ENCODE results near the gene UFSP1. TPM values are rescaled to one million over a fixed set of nuclear protein-coding genes. Genes with fewer than 3 reads are reported as not detected.

Gene UFSP1
- polyA plus RNA-seq, 3 donors: 1.6 to 3.8 (median 1.9) TPM

GRCh38 chr7:100899432-100899831 lies 9.9 kb upstream of the UFSP1 start:
- no peak for DNase-seq (ENCODE audit: extremely low read depth in 1 of 11, low read depth in 9 of 11, low spot score in 4 of 11)

DNA sequence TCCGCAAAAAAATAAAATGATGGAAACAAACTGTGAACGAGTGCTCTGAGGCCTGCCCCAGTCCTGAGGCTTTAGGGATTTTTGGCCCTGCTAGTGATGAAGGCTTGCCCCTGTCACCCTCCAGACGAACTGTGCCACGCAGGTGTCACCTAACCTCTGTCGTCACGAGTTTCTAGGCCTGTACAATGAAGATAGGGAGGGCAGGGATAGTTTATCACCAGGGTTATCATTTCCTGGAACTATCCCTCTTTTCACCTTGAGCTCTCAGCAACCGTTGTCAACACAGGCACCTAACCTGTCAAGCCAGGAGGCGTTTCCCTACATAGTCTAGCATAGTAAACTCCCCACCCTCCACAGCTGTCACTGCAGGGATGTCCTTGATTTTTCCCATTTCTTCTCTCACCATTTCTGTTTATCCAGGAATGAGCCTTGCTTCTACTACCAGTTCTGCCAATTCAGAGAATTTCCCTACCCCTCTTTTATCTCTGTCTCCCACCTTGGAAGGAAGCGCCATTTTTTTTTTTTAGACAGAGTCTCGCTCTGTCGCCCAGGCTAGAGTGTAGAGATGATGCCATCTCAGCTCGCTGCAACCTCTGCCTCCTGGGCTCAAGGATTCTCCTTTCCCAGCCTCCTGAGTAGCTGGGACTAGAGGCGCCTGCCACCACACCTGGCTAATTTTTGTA lies 8.4 kb upstream of the UFSP1 start:
- no peak for DNase-seq (ENCODE audit: extremely low read depth in 1 of 11, low read depth in 9 of 11, low spot score in 4 of 11)

DNA sequence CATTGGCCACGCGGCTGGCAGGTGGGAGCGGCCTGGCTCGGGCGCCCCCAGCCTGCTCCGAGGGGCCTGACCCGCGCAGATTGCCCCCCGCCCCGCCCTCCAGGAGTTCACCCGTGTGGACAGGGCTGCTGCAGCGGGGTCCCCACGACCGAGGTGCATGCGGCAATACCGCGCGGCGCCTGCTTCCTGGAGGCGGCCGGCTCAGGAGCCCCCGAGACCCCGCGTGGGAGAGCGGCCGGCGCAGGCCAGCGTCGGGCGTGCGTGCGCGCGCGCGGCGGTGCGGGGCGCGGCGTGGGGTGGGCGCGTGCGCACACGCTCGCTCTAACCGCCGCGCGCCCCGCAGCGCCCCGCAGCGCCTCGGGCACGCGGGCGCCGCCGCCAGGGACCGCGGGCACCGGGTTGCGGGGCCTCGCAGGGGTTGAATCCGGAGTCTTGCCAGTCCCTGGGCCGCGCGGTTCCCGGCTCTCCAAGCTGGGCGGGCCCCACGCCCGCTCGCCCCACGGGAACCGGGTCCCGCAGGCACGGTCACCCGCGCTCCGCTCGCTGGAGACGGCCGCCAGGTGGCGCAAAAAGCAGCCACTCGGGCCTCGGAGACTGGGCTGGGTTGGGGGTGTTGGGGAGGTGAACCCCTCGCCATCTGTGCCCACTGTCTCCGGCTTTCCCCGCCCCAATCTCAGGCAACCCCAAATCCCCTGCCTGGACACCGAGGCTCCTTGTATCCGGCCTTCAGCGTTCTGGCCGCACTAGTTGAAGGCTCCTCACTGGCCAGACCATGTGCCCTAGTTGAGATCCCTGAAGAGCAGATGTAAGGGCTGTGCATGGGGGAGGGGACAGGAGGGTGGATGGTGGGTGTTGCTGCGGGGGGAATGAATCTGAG lies 7.5 kb upstream of the UFSP1 start:
- DNase-seq (ENCODE audit: extremely low read depth in 1 of 11, low read depth in 9 of 11, low spot score in 4 of 11): no peak

DNA sequence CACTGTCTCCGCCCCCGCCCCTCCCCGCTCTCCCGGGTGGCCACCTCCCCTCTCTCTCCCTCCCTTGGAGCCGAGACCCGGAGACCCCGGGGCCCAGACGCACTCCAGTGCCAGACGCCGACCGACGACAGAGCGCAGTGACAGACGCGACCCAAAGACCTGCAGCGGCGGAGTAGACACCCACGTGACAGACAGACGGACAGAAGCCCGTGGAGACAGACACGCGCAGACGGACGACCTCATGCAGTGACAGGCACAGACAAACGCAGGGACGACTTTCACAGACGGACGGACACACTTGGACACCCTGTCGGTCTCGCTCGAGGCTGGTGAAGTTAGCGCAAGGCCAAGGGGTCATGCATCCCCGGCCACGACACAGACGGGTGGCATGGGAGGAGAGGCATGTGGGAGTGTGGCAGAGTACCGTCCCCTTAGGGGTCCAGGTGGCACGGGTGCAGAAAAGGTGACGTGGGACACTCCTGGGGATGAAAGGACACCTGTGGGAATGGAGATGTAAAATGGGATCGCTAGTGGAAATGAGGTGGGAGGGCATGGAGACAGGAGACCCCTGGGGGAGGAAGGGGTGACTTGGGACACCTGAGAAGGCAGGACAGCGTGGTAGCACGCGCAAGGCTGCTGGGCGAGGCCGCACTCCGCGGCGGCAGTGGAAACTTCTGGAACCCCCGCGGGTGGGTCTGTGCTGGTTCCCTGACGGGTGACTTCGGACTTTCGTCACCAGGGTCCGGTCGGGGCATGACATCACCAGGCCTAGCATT lies 6.6 kb upstream of the UFSP1 start:
- peak in 2 of 11 donors; percentile 33 to 36 for DNase-seq (ENCODE audit: extremely low read depth in 1 of 11, low read depth in 9 of 11, low spot score in 4 of 11)

GRCh38 chr7:100895701-100895955 lies 6.1 kb upstream of the UFSP1 start, which contains the start of gene ACHE:
TSS of gene ACHE (minus strand) at chr7:100895888. CDS start at chr7:100894232, 1,656 bp downstream.
- DNase-seq (ENCODE audit: extremely low read depth in 1 of 11, low read depth in 9 of 11, low spot score in 4 of 11): no peak

DNA sequence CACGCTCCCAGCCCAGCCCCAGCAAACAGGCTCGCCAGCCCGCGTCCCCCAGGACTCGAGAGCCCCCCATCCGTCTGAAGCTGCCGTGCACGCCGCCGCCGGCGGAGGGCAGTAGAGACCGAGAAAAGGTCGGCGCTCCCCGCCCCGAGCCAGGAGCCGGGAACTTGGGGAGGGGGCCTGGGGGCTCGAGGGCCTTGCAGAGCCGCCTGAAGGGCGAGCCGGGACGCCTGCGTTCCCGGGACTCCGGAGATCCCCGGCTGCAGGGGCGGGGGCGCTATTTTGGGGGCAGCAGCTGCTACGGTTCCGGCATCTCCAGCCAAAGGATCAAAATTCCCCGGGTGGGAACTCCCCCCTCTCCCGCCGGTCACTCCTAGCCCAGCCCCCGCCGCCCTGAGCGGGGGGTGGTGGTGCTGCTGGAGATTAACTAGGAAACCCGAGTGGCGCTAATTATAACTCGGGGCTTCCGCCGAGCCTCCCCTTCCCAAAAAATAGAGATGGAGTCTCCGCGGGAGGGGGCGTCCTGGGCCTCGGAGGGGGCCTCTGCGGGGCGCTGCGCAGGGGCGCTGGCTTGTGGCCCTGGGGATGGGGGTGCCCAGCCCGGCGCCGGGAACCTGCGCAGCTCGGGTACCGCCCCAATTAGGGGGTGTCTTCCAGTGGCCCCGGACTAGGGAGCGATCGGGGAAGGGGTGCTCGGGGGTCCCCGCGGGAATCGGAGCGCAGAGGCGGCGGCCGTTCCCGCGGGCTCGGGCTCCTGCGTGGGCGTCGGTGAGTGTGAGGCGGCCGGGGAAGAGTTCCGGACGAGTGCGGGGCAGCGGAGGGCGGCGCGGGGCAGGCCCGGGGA lies 5.6 kb upstream of the UFSP1 start:
- peak in 3 of 11 donors; percentile 42 to 63 (median 61) for DNase-seq (ENCODE audit: extremely low read depth in 1 of 11, low read depth in 9 of 11, low spot score in 4 of 11)

GRCh38 chr7:100893910-100894721 lies 4.6 kb upstream of the UFSP1 start:
- no peak for DNase-seq (ENCODE audit: extremely low read depth in 1 of 11, low read depth in 9 of 11, low spot score in 4 of 11)

GRCh38 chr7:100893318-100893895 lies 3.9 kb upstream of the UFSP1 start:
- no peak for DNase-seq (ENCODE audit: extremely low read depth in 1 of 11, low read depth in 9 of 11, low spot score in 4 of 11)

- DNase-seq (ENCODE audit: extremely low read depth in 1 of 11, low read depth in 9 of 11, low spot score in 4 of 11): no peak
Observed at GRCh38 chr7:100892364-100893317, 3.1 kb upstream of the UFSP1 start.

DNA sequence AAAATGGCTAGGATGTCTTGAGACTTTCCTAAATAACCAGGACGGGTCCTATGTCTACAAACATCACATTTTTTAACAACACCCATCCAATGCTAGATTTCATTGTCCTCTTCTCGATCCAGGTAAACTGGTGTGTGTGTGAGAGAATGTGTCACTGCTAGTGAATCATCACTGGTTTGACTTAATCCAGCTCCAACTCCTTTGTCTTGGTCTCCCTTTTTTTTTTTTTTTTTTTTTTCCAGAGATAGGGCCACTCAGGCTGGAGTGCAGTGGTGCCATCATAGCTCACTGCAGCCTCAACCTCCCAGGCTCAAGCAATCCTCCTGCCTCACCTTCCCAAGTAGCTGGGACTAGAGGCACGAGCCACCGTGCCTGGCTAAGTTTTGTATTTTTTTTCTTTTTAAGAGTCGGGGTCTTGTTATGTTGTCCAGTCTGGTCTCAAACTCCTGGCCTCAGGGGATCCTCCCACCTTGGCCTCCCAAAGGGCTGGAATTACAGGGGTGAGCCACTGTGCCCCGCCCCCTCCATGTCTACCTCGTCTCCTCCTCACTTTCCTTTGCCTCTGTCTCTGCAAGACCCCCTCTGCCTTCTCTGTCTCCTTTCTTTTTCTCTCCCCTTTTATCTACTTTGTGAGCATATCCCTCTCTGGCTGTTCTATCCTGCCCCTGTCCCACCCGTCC lies 2.2 kb upstream of the UFSP1 start:
- DNase-seq (ENCODE audit: extremely low read depth in 1 of 11, low read depth in 9 of 11, low spot score in 4 of 11): no peak

- DNase-seq (ENCODE audit: extremely low read depth in 1 of 11, low read depth in 9 of 11, low spot score in 4 of 11): no peak
Observed at GRCh38 chr7:100890653-100891567, 1.4 kb upstream of the UFSP1 start.

DNA sequence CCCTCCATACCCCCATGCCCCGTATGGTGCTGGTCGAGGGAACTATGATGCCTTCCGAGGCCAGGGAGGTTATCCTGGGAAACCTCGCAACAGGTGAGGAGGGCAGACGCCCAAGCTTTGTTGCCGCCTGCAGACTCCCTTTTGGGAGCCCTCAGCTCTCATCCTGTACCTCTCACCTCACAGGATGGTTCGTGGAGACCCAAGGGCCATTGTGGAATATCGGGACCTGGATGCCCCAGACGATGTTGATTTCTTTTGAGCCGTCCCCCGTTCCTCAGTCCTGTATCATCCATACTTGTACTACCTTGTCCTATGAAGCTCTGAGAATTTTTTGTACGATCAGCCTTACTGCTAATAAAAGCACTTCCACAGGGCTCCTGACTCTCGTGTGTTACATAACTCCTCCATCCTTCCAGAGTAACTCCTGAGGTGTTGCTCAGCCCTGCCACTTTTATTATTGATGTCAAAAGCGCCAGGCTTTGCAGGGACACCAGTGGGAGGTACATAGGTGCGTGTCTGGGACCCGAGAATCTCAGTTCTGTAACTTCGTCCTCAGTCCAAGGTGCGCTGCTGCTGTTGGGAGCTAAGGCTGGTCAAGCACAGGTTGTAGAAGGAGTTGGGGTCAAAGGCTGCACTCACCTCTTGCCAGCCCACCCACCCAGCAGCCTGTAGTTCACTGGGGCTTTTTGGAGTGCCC lies 1.1 kb downstream of the UFSP1 start:
- DNase-seq (ENCODE audit: extremely low read depth in 1 of 11, low read depth in 9 of 11, low spot score in 4 of 11): no peak

DNA sequence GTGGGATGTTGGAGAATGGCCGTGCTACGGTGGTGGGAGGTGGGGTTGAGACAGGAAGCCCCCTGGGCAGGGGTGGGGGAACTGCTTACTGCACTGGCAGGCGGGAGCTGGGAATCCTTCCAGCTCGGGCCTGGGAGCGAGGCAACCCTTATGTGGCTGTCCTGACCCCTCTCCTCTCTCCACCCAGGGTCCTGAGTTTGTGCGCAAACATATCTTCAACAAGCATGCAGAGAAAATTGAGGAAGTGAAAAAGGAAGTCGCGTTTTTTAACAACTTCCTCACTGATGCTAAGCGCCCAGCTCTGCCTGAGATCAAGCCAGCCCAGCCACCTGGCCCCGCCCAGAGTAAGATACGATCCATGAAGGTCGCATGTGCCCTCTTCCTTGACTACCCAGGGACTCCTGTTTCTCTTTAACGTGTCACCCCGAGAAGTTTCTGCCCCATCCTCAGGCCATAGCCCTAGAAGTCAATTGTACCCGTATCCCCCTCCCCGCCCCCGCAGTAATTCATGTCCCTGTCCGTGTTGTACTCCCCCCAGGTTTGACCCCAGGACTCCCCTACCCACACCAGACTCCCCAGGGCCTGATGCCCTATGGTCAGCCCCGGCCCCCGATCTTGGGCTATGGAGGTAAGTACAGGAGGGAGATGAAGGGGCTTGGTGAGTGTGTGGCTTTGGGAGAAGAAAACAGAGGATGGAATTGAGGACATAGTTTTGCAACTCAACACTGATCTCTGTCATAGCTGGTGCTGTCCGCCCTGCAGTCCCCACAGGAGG lies 1.8 kb downstream of the UFSP1 start:
- no peak for DNase-seq (ENCODE audit: extremely low read depth in 1 of 11, low read depth in 9 of 11, low spot score in 4 of 11)

GRCh38 chr7:100886936-100887515 lies 2.5 kb downstream of the UFSP1 start:
- no peak for DNase-seq (ENCODE audit: extremely low read depth in 1 of 11, low read depth in 9 of 11, low spot score in 4 of 11)

Measured in renal cortex interstitium (tissue), 11 donors.